ENCODE data around the gene ANGPTL3.

Gene ANGPTL3

GRCh38 chr1:62625415-62625814, 28.1 kb downstream of the ANGPTL3 start:
- in situ Hi-C loops (cut with HindIII; ENCODE audit: low sequenced_read_pairs): no loop called here

GRCh38 chr1:62628506-62628905, 31.2 kb downstream of the ANGPTL3 start:
- in situ Hi-C loops (cut with HindIII; ENCODE audit: low sequenced_read_pairs): no loop called here

- in situ Hi-C loops (cut with HindIII; ENCODE audit: low sequenced_read_pairs): no loop called here
Measured at GRCh38 chr1:62637392-62638105, 40.2 kb downstream of the ANGPTL3 start.

GRCh38 chr1:62643283-62643682, 46.0 kb downstream of the ANGPTL3 start:
- in situ Hi-C loops (cut with HindIII; ENCODE audit: low sequenced_read_pairs): no loop called here

GRCh38 chr1:62652387-62652786, 55.1 kb downstream of the ANGPTL3 start:
- in situ Hi-C loops (cut with HindIII; ENCODE audit: low sequenced_read_pairs): no loop called here

GRCh38 chr1:62654744-62655143, 57.4 kb downstream of the ANGPTL3 start:
- in situ Hi-C loops (cut with HindIII; ENCODE audit: low sequenced_read_pairs): no loop called here

Data from DLD1 (cell line).